HUES6 (cell line): Measurements from ENCODE around the gene SNX32.

Experiments used
- H3K27ac ChIP-seq: 2 replicates; pipeline ENCODE4 v1.7.0; 2013; ENCODE audit warnings: low read depth, mild to moderate bottlenecking, low read length, inconsistent platforms
- H3K27me3 ChIP-seq: 2 replicates; pipeline ENCODE4 v1.6.1; 2013; ENCODE audit warnings: low read length; ENCODE audit not compliant: control insufficient read depth, insufficient read depth
- H3K36me3 ChIP-seq: 2 replicates; pipeline ENCODE4 v1.6.1; 2013; ENCODE audit warnings: low read length; ENCODE audit not compliant: control insufficient read depth, insufficient read depth
- H3K4me1 ChIP-seq: 2 replicates; pipeline ENCODE4 v1.6.1; 2013; ENCODE audit warnings: low read length; ENCODE audit not compliant: control insufficient read depth, insufficient read depth
- H3K4me3 ChIP-seq: 2 replicates; pipeline ENCODE4 v1.5.1; 2013; ENCODE audit warnings: low read depth, low read length
- H3K9ac ChIP-seq: one replicate; pipeline ENCODE4 v1.6.1; 2013; ENCODE audit warnings: mild to moderate bottlenecking, low read length
- H3K9me3 ChIP-seq: 2 replicates; pipeline ENCODE4 v1.6.1; 2013; ENCODE audit warnings: low read depth, low read length; ENCODE audit not compliant: control insufficient read depth, insufficient read depth

Gene SNX32

GRCh38 chr11:65894034-65894591, 60.4 kb downstream of the SNX32 start:
- Histone ChIP-seq H3K27ac (no peak overlapping the region), H3K9ac (no peak overlapping the region), H3K36me3 (peaks cover 18% of the 10 kb centered on the region), H3K4me1 (peaks cover 28% of the 10 kb centered on the region), H3K27me3 (peaks cover 21% of the 10 kb centered on the region), H3K9me3 (no peaks in the 10 kb centered on the region), H3K4me3 (no peak overlapping the region)

GRCh38 chr11:65895482-65895981, 61.8 kb downstream of the SNX32 start:
- H3K27me3 ChIP-seq = peaks cover 18% of the 10 kb centered on the region
- peaks cover 19% of the 10 kb centered on the region for H3K4me1 ChIP-seq
- no peaks in the 10 kb centered on the region for H3K9me3 ChIP-seq
- peaks cover 18% of the 10 kb centered on the region for H3K36me3 ChIP-seq
- H3K9ac ChIP-seq = no peak overlapping the region
- H3K4me3 ChIP-seq = no peak overlapping the region
- no peak overlapping the region for H3K27ac ChIP-seq

GRCh38 chr11:65896034-65896999, 62.6 kb downstream of the SNX32 start:
- no peak overlapping the region for H3K27ac ChIP-seq
- no peak overlapping the region for H3K4me3 ChIP-seq
- H3K9me3 ChIP-seq = no peaks in the 10 kb centered on the region
- peaks cover 18% of the 10 kb centered on the region for H3K36me3 ChIP-seq
- H3K9ac ChIP-seq = no peak overlapping the region
- peaks cover 26% of the 10 kb centered on the region for H3K27me3 ChIP-seq
- H3K4me1 ChIP-seq = peaks cover 19% of the 10 kb centered on the region

- Histone ChIP-seq H3K4me1 (peaks cover 15% of the 10 kb centered on the region), H3K36me3 (peaks cover 18% of the 10 kb centered on the region)
These were observed 63.3 kb downstream of the SNX32 start for GRCh38 chr11:65897020-65897471.

GRCh38 chr11:65898656-65899355, 65.0 kb downstream of the SNX32 start:
- H3K36me3 ChIP-seq = peaks cover 18% of the 10 kb centered on the region
- H3K27me3 ChIP-seq = peaks cover 43% of the 10 kb centered on the region
- no peak overlapping the region; the same call in 1 of the 2 replicates for H3K27ac ChIP-seq

More at GRCh38 chr11:65897020-65897471, 63.3 kb downstream of the SNX32 start:
- H3K9ac ChIP-seq = no peak overlapping the region
- H3K27ac ChIP-seq = no peak overlapping the region
- H3K27me3 ChIP-seq = peaks cover 33% of the 10 kb centered on the region
- no peak overlapping the region for H3K4me3 ChIP-seq
- H3K9me3 ChIP-seq = no peaks in the 10 kb centered on the region

GRCh38 chr11:65899356-65900124, 65.8 kb downstream of the SNX32 start:
- Histone ChIP-seq H3K27ac (peak overlapping the region; percentile 78; the same call in 1 of the 2 replicates), H3K9ac (peak overlapping the region; percentile 98), H3K27me3 (peaks cover 43% of the 10 kb centered on the region), H3K36me3 (peaks cover 18% of the 10 kb centered on the region), H3K9me3 (no peaks in the 10 kb centered on the region), H3K4me1 (peaks cover 14% of the 10 kb centered on the region; the same call in 1 of the 2 replicates), H3K4me3 (peak overlapping the region; percentile 97)

More at GRCh38 chr11:65898656-65899355, 65.0 kb downstream of the SNX32 start:
- Histone ChIP-seq H3K9me3 (no peaks in the 10 kb centered on the region), H3K4me3 (peak overlapping the region; percentile 97), H3K4me1 (peaks cover 18% of the 10 kb centered on the region; the same call in 1 of the 2 replicates), H3K9ac (peak overlapping the region; percentile 98)

GRCh38 chr11:65900125-65900898, 66.5 kb downstream of the SNX32 start, which contains the start of gene FOSL1:
Gene FOSL1 (minus strand): TSS chr11:65900388. CDS start chr11:65900339, 49 bp downstream.
- Histone ChIP-seq H3K4me3 (peak within 1 kb of the TSS; percentile 97), H3K36me3 (peaks cover 17% of the 10 kb centered on the region), H3K27me3 (peaks cover 43% of the 10 kb centered on the region), H3K27ac (peak within 1 kb of the TSS; percentile 78; the same call in 1 of the 2 replicates), H3K4me1 (peaks cover 14% of the 10 kb centered on the region; the same call in 1 of the 2 replicates), H3K9ac (peak within 1 kb of the TSS; percentile 98), H3K9me3 (no peaks in the 10 kb centered on the region)

- Histone ChIP-seq H3K9me3 (no peaks in the 10 kb centered on the region), H3K9ac (no peak overlapping the region), H3K36me3 (peaks cover 12% of the 10 kb centered on the region), H3K27me3 (peaks cover 43% of the 10 kb centered on the region), H3K27ac (no peak overlapping the region), H3K4me3 (peak overlapping the region; percentile 97; the same call in 1 of the 2 replicates), H3K4me1 (peaks cover 14% of the 10 kb centered on the region; the same call in 1 of the 2 replicates)
These were observed 67.1 kb downstream of the SNX32 start for GRCh38 chr11:65900899-65901180.

GRCh38 chr11:65903068-65903481, 69.3 kb downstream of the SNX32 start:
- H3K9me3 ChIP-seq = no peaks in the 10 kb centered on the region
- peaks cover 49% of the 10 kb centered on the region for H3K27me3 ChIP-seq
- H3K27ac ChIP-seq = no peak overlapping the region
- H3K9ac ChIP-seq = peak overlapping the region; percentile 44
- H3K4me1 ChIP-seq = peaks cover 14% of the 10 kb centered on the region; the same call in 1 of the 2 replicates
- H3K4me3 ChIP-seq = peak overlapping the region; percentile 21; the same call in 1 of the 2 replicates
- no peaks in the 10 kb centered on the region for H3K36me3 ChIP-seq
